Esophagus muscularis mucosa (tissue), 4 donors: ENCODE results near the gene SPDYE9. TPM values are rescaled to one million over a fixed set of nuclear protein-coding genes. Genes with fewer than 3 reads are reported as not detected.
"Not testable (repeated sequence)": the region's sequence is repeated elsewhere in the genome, so short reads cannot be mapped to it uniquely, and the experiment has no call there.

Experiments
- DNase-seq: peaks from one replicate; pipeline ENCODE4 v3.0.0-alpha.2; 2017; ENCODE audit errors: extremely low spot score
- H3K27ac ChIP-seq, 4 donors: fragments of 200-600 bp; sonication (generic); replicated peaks in 1 of 4; 1 replicate in 3 of 4; 2 replicates in 1 of 4; pipeline ENCODE4 v1.5.1; 2016 to 2019; ENCODE audit warnings: mild to moderate bottlenecking in 1 of 4
- H3K27me3 ChIP-seq, 4 donors: fragments of 200-600 bp; sonication (generic); one replicate each; pipeline versions ENCODE4 v1.5.1 to v1.6.0; 2016 to 2019
- H3K36me3 ChIP-seq, 4 donors: fragments of 200-600 bp; sonication (generic); one replicate each; pipeline ENCODE4 v1.5.1; 2016 to 2019
- H3K4me1 ChIP-seq, 4 donors: fragments of 200-600 bp; sonication (generic); one replicate each; pipeline ENCODE4 v1.5.1; 2016 to 2019
- H3K4me3 ChIP-seq, 4 donors: fragments of 200-600 bp; sonication (generic); 1 replicate in 2 of 4; 2 replicates in 2 of 4; pipeline ENCODE4 v1.5.1; 2016 to 2019; ENCODE audit warnings: mild to moderate bottlenecking in 4 of 4, moderate library complexity in 1 of 4
- H3K9me3 ChIP-seq, 4 donors: fragments of 200-600 bp; sonication (generic); 1 replicate in 3 of 4; 2 replicates in 1 of 4; pipeline ENCODE4 v1.5.1; 2016 to 2019
- WGBS: methylation state at CpG from one replicate; pipeline ENCODE4 v1.1.5; 2018; 5-methylcytosine and 5-hydroxymethylcytosine counted together
- intact Hi-C: fragments of 100-400 bp; cut with DNase I; formaldehyde crosslinking; loops from one replicate; pipeline ENCODE4 v1.15.1; 2023
- small RNA-seq, 3 donors: library from RNA; depleted of rRNA; stranded (forward); fragments of <200 nt; gene quantifications; one replicate each; pipeline ENCODE3, GENCODE V24; 2016
- total RNA-seq, 4 donors: library from RNA; depleted of rRNA; stranded (reverse); fragments of >200 nt; gene quantifications; one replicate each; pipeline versions ENCODE4 v1.1.0 to v1.2.1, GENCODE V29; 2016

The SPDYE9 gene
- total RNA-seq: not detected

GRCh38 chr7:73085938-73086337, at the start of gene SPDYE9:
Gene SPDYE9, minus strand, starts transcription at chr7:73086038. Its CDS starts 1,800 bp downstream, at chr7:73084238.
- DNase-seq, H3K9me3 ChIP-seq, H3K36me3 ChIP-seq, H3K27me3 ChIP-seq, intact Hi-C loops, H3K27ac ChIP-seq, H3K4me1 ChIP-seq, H3K4me3 ChIP-seq: not testable (repeated sequence)
- WGBS: no CpG with 5 or more reads among the region's 8 CpGs

- H3K27ac ChIP-seq, intact Hi-C loops, H3K4me1 ChIP-seq, DNase-seq, H3K9me3 ChIP-seq, H3K4me3 ChIP-seq, H3K36me3 ChIP-seq, H3K27me3 ChIP-seq: not testable (repeated sequence)
- no CpG with 5 or more reads among the region's 2 CpGs for WGBS
Measured at GRCh38 chr7:73134866-73135265, 49.0 kb upstream of the SPDYE9 start.

GRCh38 chr7:73132651-73133217, 46.9 kb upstream of the SPDYE9 start:
- H3K36me3 ChIP-seq, H3K27ac ChIP-seq, intact Hi-C loops, H3K4me1 ChIP-seq, H3K27me3 ChIP-seq, DNase-seq, H3K4me3 ChIP-seq, H3K9me3 ChIP-seq: not testable (repeated sequence)
- WGBS: no CpG with 5 or more reads among the region's 7 CpGs

GRCh38 chr7:73130612-73131011, 44.8 kb upstream of the SPDYE9 start:
- H3K4me1 ChIP-seq, H3K9me3 ChIP-seq, intact Hi-C loops, H3K27ac ChIP-seq, H3K36me3 ChIP-seq, H3K27me3 ChIP-seq, H3K4me3 ChIP-seq, DNase-seq: not testable (repeated sequence)
- no CpG with 5 or more reads among the region's 2 CpGs for WGBS

GRCh38 chr7:73124126-73124525, 38.3 kb upstream of the SPDYE9 start:
- H3K36me3 ChIP-seq, H3K9me3 ChIP-seq, H3K4me1 ChIP-seq, H3K27me3 ChIP-seq, intact Hi-C loops, H3K27ac ChIP-seq, H3K4me3 ChIP-seq, DNase-seq: not testable (repeated sequence)
- WGBS: no CpG with 5 or more reads among the region's 1 CpG

GRCh38 chr7:73122778-73123447, 37.1 kb upstream of the SPDYE9 start:
- H3K36me3 ChIP-seq, H3K9me3 ChIP-seq, H3K27me3 ChIP-seq, H3K27ac ChIP-seq, DNase-seq, H3K4me3 ChIP-seq, intact Hi-C loops, H3K4me1 ChIP-seq: not testable (repeated sequence)
- no CpG with 5 or more reads among the region's 4 CpGs for WGBS

- H3K27ac ChIP-seq, H3K4me1 ChIP-seq, H3K4me3 ChIP-seq, DNase-seq, H3K27me3 ChIP-seq, intact Hi-C loops, H3K9me3 ChIP-seq, H3K36me3 ChIP-seq: not testable (repeated sequence)
- WGBS: no CpG with 5 or more reads among the region's 1 CpG
Measured at GRCh38 chr7:73118155-73118554, 32.3 kb upstream of the SPDYE9 start.

GRCh38 chr7:73057811-73058210, 28.0 kb downstream of the SPDYE9 start, which contains the start of gene SPDYE11:
Gene SPDYE11, minus strand, starts transcription at chr7:73057911. Its CDS starts 1,800 bp downstream, at chr7:73056111.
- intact Hi-C loops, H3K9me3 ChIP-seq, H3K36me3 ChIP-seq, H3K4me3 ChIP-seq, DNase-seq, H3K4me1 ChIP-seq, H3K27me3 ChIP-seq, H3K27ac ChIP-seq: not testable (repeated sequence)
- WGBS: no CpG with 5 or more reads among the region's 8 CpGs

- DNase-seq, H3K36me3 ChIP-seq, H3K27me3 ChIP-seq, H3K4me1 ChIP-seq, intact Hi-C loops, H3K27ac ChIP-seq, H3K4me3 ChIP-seq, H3K9me3 ChIP-seq: not testable (repeated sequence)
- no CpG with 5 or more reads among the region's 8 CpGs for WGBS
Measured at GRCh38 chr7:73029666-73030065, 56.2 kb downstream of the SPDYE9 start, which contains the start of gene SPDYE8. Gene SPDYE8, minus strand, starts transcription at chr7:73029766. Its CDS starts 1,800 bp downstream, at chr7:73027966.

Small RNA genes lying within 50 kb of the gene (small RNA-seq; reads per million reads assigned to genes)
- gene RF00019: 0 reads per million in 3 donors

Other genes with a start within 250 kb of the SPDYE9 start
- 10 to 100 TPM; 15.6 to 26.2 (median 17.2) TPM for gene POM121, start 160.9 kb downstream of the SPDYE9 start, total RNA-seq
- 1 to 10 TPM in 1 of 4 donors, not detected in 3; 1.2 TPM for gene TRIM74, start 116.6 kb downstream of the SPDYE9 start, total RNA-seq
- gene SPDYE8, start 56.3 kb downstream of the SPDYE9 start, total RNA-seq: not detected
- not detected for gene SPDYE11, start 28.1 kb downstream of the SPDYE9 start, total RNA-seq
- gene NSUN5, start 222.8 kb upstream of the SPDYE9 start, total RNA-seq: 10 to 100 TPM; 21.6 to 31.5 (median 27.1) TPM
- gene TRIM50, start 242.0 kb upstream of the SPDYE9 start, total RNA-seq: under 1 TPM in 2 of 4 donors, not detected in 2; 0.39 to 0.42 TPM
- gene FKBP6, start 242.1 kb upstream of the SPDYE9 start, total RNA-seq: not detected